H1 (cell line): ENCODE data around the gene ZNF532. TPM values are rescaled to one million over a fixed set of nuclear protein-coding genes. Genes with fewer than 3 reads are reported as not detected.

Experiments
- CTCF ChIA-PET: fragments of 300-600 bp; sonication (Branson Sonifier 250); formaldehyde crosslinking; loops from one replicate; lab custom pipeline; 2021; ENCODE audit not compliant: partially characterized antibody; lab: Charles Lee
- POLR2A ChIA-PET: fragments of 300-600 bp; sonication (Branson Sonifier 250); formaldehyde crosslinking; loops from one replicate; lab custom pipeline; 2021; ENCODE audit warnings: inconsistent platforms; ENCODE audit not compliant: partially characterized antibody; lab: Charles Lee
- DNase-seq, 2 experiments: peaks; one replicate each; pipeline versions ENCODE4 v3.0.0 to v3.0.0-alpha.2; 2010 to 2022; ENCODE audit warnings: low spot score in 2 of 2, low read depth in 1 of 2, mixed read lengths in 1 of 2
- FAIRE-seq: peaks from 2 replicates; lab custom pipeline; 2011; peaks lifted over from hg19 to GRCh38; lab: Jason Lieb, UNC
- H2AFZ ChIP-seq: 2 replicates; pipeline ENCODE4 v1.8.1; 2012; ENCODE audit warnings: low read length, inconsistent platforms
- H2AK5ac ChIP-seq: 2 replicates; pipeline ENCODE4 v1.6.1; 2013; ENCODE audit warnings: low read depth, low read length
- H2BK120ac ChIP-seq: replicated peaks from 2 replicates; pipeline ENCODE3; 2013; ENCODE audit warnings: low read depth, low read length, inconsistent platforms
- H2BK12ac ChIP-seq: 2 replicates; pipeline ENCODE4 v1.6.1; 2013; ENCODE audit warnings: low read depth, low read length
- H2BK15ac ChIP-seq: 2 replicates; pipeline ENCODE4 v1.6.1; 2013; ENCODE audit warnings: low read length
- H2BK20ac ChIP-seq: 2 replicates; pipeline ENCODE4 v1.6.1; 2013; ENCODE audit warnings: low read length
- H2BK5ac ChIP-seq: 2 replicates; pipeline ENCODE4 v1.6.1; 2013; ENCODE audit warnings: low read depth, low read length
- H3K14ac ChIP-seq: 2 replicates; pipeline ENCODE4 v1.6.1; 2013; ENCODE audit warnings: inconsistent platforms; ENCODE audit not compliant: insufficient read length
- H3K18ac ChIP-seq: 2 replicates; pipeline ENCODE4 v1.6.1; 2013; ENCODE audit warnings: low read length; ENCODE audit errors: extremely low read depth
- H3K23ac ChIP-seq: 2 replicates; pipeline ENCODE4 v1.6.1; 2013; ENCODE audit warnings: inconsistent platforms; ENCODE audit not compliant: insufficient read length
- H3K23me2 ChIP-seq: 2 replicates; pipeline ENCODE4 v1.6.1; 2013; ENCODE audit warnings: low read depth, low read length
- H3K27ac ChIP-seq: 2 replicates; pipeline ENCODE4 v1.6.1; 2011; ENCODE audit warnings: low read depth, low read length, inconsistent platforms
- H3K27me3 ChIP-seq, 4 experiments: replicated peaks in 1 of 4; 1 replicate in 1 of 4; 2 replicates in 3 of 4; pipeline versions ENCODE4 v1.6.1 to v1.8.1; 2011 to 2013; ENCODE audit warnings: low read length in 3 of 4, mild to moderate bottlenecking in 3 of 4, inconsistent platforms in 2 of 4, mixed read lengths in 2 of 4, moderate library complexity in 1 of 4; ENCODE audit not compliant: control insufficient read depth in 3 of 4, insufficient read depth in 3 of 4; ENCODE audit errors: extremely low read depth in 1 of 4
- H3K36me3 ChIP-seq, 4 experiments: 2 replicates each; pipeline versions ENCODE4 v1.6.1 to v1.8.1; 2011 to 2013; ENCODE audit warnings: mild to moderate bottlenecking in 4 of 4, low read length in 3 of 4, moderate library complexity in 2 of 4, control low read depth in 1 of 4, inconsistent platforms in 1 of 4; ENCODE audit not compliant: insufficient read depth in 4 of 4, control insufficient read depth in 2 of 4
- H3K4ac ChIP-seq: replicated peaks from 2 replicates; pipeline ENCODE3; 2013; ENCODE audit warnings: low read length, low read depth, mixed read lengths, inconsistent platforms; ENCODE audit not compliant: insufficient read length
- H3K4me1 ChIP-seq, 4 experiments: replicated peaks in 1 of 4; 1 replicate in 1 of 4; 2 replicates in 3 of 4; pipeline versions ENCODE4 v1.6.1 to v1.8.1; 2011 to 2013; ENCODE audit warnings: low read length in 3 of 4, inconsistent platforms in 2 of 4, mixed read lengths in 1 of 4; ENCODE audit not compliant: insufficient read depth in 4 of 4, control insufficient read depth in 3 of 4
- H3K4me2 ChIP-seq, 2 experiments: 2 replicates each; pipeline versions ENCODE4 v1.6.1 to v1.8.1; 2011 to 2013; ENCODE audit warnings: low read depth in 2 of 2, low read length in 2 of 2, control low read depth in 1 of 2, inconsistent platforms in 1 of 2, mild to moderate bottlenecking in 1 of 2; ENCODE audit not compliant: insufficient read depth in 1 of 2
- H3K4me3 ChIP-seq, 4 experiments: fragments of 200-600, 300-600 bp in 1 of 4; sonication (generic), shearing (Covaris generic), sonication (Bioruptor Twin) in 1 of 4; 2 replicates each; pipeline versions ENCODE4 v1.5.1 to v1.8.1; 2011 to 2016; ENCODE audit warnings: low read length in 4 of 4, low read depth in 3 of 4, control low read depth in 2 of 4, inconsistent platforms in 2 of 4, mild to moderate bottlenecking in 2 of 4, mixed read lengths in 1 of 4, moderate library complexity in 1 of 4; ENCODE audit not compliant: insufficient read depth in 2 of 4; ENCODE audit errors: extremely low read depth in 1 of 4
- H3K56ac ChIP-seq: replicated peaks from 2 replicates; pipeline ENCODE3; 2013; ENCODE audit warnings: low read depth, mild to moderate bottlenecking, mixed read lengths, low read length, inconsistent platforms; ENCODE audit not compliant: insufficient read length
- H3K79me1 ChIP-seq: 2 replicates; pipeline ENCODE4 v1.6.1; 2013; ENCODE audit warnings: low read depth, low read length, control low read depth
- H3K79me2 ChIP-seq, 2 experiments: 2 replicates each; pipeline versions ENCODE4 v1.6.1 to v1.8.1; 2012 to 2013; ENCODE audit warnings: low read length in 2 of 2, mild to moderate bottlenecking in 2 of 2, inconsistent platforms in 1 of 2; ENCODE audit not compliant: insufficient read depth in 2 of 2, control insufficient read depth in 1 of 2
- H3K9ac ChIP-seq, 4 experiments: replicated peaks in 1 of 4; 1 replicate in 1 of 4; 2 replicates in 3 of 4; pipeline versions ENCODE4 v1.6.1 to v1.8.1; 2011 to 2013; ENCODE audit warnings: low read depth in 3 of 4, low read length in 3 of 4, control low read depth in 2 of 4, mild to moderate bottlenecking in 2 of 4, moderate library complexity in 2 of 4, inconsistent platforms in 1 of 4; ENCODE audit errors: extremely low read depth in 1 of 4
- H3K9me3 ChIP-seq, 2 experiments: 2 replicates each; pipeline versions ENCODE4 v1.6.1 to v1.8.1; 2012 to 2013; ENCODE audit warnings: mild to moderate bottlenecking in 2 of 2, moderate library complexity in 2 of 2, control low read depth in 1 of 2, inconsistent platforms in 1 of 2, low read depth in 1 of 2, low read length in 1 of 2, mixed read lengths in 1 of 2; ENCODE audit not compliant: insufficient read depth in 2 of 2
- H4K20me1 ChIP-seq, 2 experiments: replicated peaks in 1 of 2; 2 replicates each; pipeline versions ENCODE3 to v1.8.1; 2011 to 2013; ENCODE audit warnings: inconsistent platforms in 2 of 2, low read length in 2 of 2, mild to moderate bottlenecking in 1 of 2; ENCODE audit not compliant: insufficient read depth in 2 of 2, control insufficient read depth in 1 of 2
- H4K5ac ChIP-seq: 2 replicates; pipeline ENCODE4 v1.6.1; 2013; ENCODE audit warnings: low read length, low read depth, mixed read lengths, inconsistent platforms; ENCODE audit not compliant: insufficient read length
- H4K8ac ChIP-seq: 2 replicates; pipeline ENCODE4 v1.8.0; 2013; ENCODE audit warnings: mild to moderate bottlenecking, moderate library complexity, low read length, inconsistent platforms; ENCODE audit not compliant: insufficient read depth; ENCODE audit errors: extremely low read depth
- H4K91ac ChIP-seq: replicated peaks from 2 replicates; pipeline ENCODE3; 2013; ENCODE audit warnings: low read length, mixed read lengths, inconsistent platforms; ENCODE audit not compliant: insufficient read length
- JUN ChIP-seq: IDR thresholded peaks from 2 replicates; pipeline ENCODE4 v1.6.1; 2011; ENCODE audit warnings: low read depth, mild to moderate bottlenecking, improper control_type of control experiment, low read length
- RNF2 ChIP-seq: fragments of 200-900, 300-1000 bp; sonication (generic); IDR thresholded peaks from 2 replicates; pipeline ENCODE4 v1.7.1; 2016; ENCODE audit warnings: borderline replicate concordance, low read depth, mild to moderate bottlenecking, antibody characterized with exemption, low read length; ENCODE audit not compliant: poor library complexity, severe bottlenecking; ENCODE audit errors: missing control alignments
- SP1 ChIP-seq: IDR thresholded peaks from 2 replicates; pipeline ENCODE4 v1.6.1; 2011; ENCODE audit warnings: low read depth, low read length
- SP2 ChIP-seq: IDR thresholded peaks from 2 replicates; pipeline ENCODE4 v1.6.1; 2012; ENCODE audit warnings: mild to moderate bottlenecking, low read length, inconsistent platforms
- SP4 ChIP-seq: IDR thresholded peaks from 2 replicates; pipeline ENCODE4 v1.6.1; 2012; ENCODE audit warnings: low read length, inconsistent platforms
- TAF1 ChIP-seq: IDR thresholded peaks from 2 replicates; pipeline ENCODE4 v1.6.1; 2011; ENCODE audit warnings: mild to moderate bottlenecking, low read depth, low read length
- TAF7 ChIP-seq: optimal IDR thresholded peaks from 2 replicates; pipeline ENCODE3; 2011; ENCODE audit warnings: low read depth, mild to moderate bottlenecking, inconsistent platforms, low read length, moderate library complexity, borderline replicate concordance
- TCF12 ChIP-seq: IDR thresholded peaks from 2 replicates; pipeline ENCODE4 v1.6.1; 2011; ENCODE audit warnings: low read depth, mild to moderate bottlenecking, low read length
- WGBS, 2 experiments: shearing (Covaris generic) in 1 of 2; methylation state at CpG; one replicate each; pipeline versions ENCODE4 v1.1.6 to v1.1.7; 2013 to 2015; ENCODE audit warnings: low lambda C conversion rate in 2 of 2, mixed read lengths in 2 of 2, inconsistent platforms in 1 of 2, low coverage in 1 of 2, missing lambda C conversion rate in 1 of 2; ENCODE audit not compliant: insufficient replicate concordance in 2 of 2, insufficient coverage in 1 of 2, insufficient read length in 1 of 2; ENCODE audit errors: extremely low coverage in 1 of 2, missing lambda C conversion rate in 1 of 2; 5-methylcytosine and 5-hydroxymethylcytosine counted together
- polyA plus RNA-seq, 7 experiments: library from polyadenylated mRNA; depleted of rRNA in 3 of 7; stranded (reverse) in 5 of 7; unstranded in 2 of 7; fragments of >200 nt in 5 of 7; fragments of 200-250 nt in 2 of 7; gene quantifications; 1 replicate in 5 of 7; 2 replicates in 1 of 7; 4 replicates in 1 of 7; pipeline versions ENCODE4 v1.2.1 to v1.2.3, GENCODE V29; 2011 to 2013; ENCODE audit warnings: missing spikeins in 2 of 7, mixed read lengths in 2 of 7
- total RNA-seq: library from RNA; stranded (reverse); fragmentation: NEBNext Ultra II Directional; extraction: Animal tissue kit (Norgen Biotek cat#: 25700); gene quantifications from 2 replicates; pipeline ENCODE4 v1.2.1, GENCODE V29; 2021
- TF ChIP-seq, protein P1 (sequence below), 3 experiments: IDR thresholded peaks; 1 replicate in 2 of 3; 2 replicates in 1 of 3; pipeline versions ENCODE4 v1.5.1 to v1.6.1; 2011; ENCODE audit warnings: low read length in 3 of 3, mild to moderate bottlenecking in 3 of 3, inconsistent platforms in 2 of 3, low read depth in 1 of 3, moderate library complexity in 1 of 3; ENCODE audit not compliant: insufficient read depth in 1 of 3; ENCODE audit errors: control extremely low read depth in 1 of 3

ZNF532 gene
- total and polyA plus RNA-seq, 2 of the 8 experiments (the other 6 are each of a cell fraction or from before 2014, with no cell fraction given): 143 to 240 TPM

DNA sequence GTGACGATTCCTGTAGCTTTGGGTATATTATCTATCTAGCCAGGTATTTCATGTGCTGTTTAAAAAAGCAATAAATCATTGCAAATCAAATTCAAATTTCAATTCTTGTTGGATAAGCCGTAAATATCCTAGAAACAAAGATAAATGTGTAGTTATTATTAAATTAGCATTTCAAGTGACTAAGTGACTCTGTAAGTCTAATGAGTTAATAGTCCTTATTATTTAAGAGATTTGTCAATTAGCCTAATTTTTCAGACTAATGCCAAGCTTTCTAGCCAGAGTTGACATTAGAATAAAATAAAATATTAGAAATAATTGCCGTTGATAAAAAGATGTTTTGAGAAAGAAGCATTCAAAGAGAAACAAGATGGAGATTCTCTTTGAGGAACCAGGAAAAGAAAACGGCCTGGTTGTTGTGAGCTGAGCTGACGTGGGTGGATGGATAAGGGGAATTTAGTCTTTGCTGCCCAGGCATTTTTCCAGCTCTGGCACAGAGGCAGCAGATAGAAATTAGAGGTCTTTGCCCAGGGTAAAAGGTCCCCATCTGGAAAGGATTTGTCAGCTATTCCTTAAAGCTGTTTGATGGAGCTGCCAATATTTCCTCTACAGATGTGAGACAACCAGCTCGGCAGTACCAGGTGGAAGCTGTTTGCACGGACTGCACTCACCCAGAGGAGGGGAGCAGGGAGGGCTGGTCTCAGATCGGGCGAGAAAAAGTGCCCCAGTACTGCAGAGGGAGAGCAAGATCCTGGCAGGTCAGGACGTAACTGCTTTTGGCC, 157.7 kb downstream of the ZNF532 start:
- Histone ChIP-seq H3K4ac (no peak overlapping the region), H3K14ac (no peak overlapping the region), H2BK12ac (no peak overlapping the region), H2BK120ac (no peak overlapping the region), H4K8ac (no peak overlapping the region), H3K23me2 (no peaks in the 10 kb centered on the region), H3K4me2 (no peak overlapping the region), H2BK20ac (no peak overlapping the region), H3K9me3 (peaks cover 0 to 6% of the 10 kb centered on the region in 2 experiments; a peak in 1 of 4 replicates), H2AK5ac (no peak overlapping the region), H3K56ac (no peak overlapping the region), H3K27ac (no peak overlapping the region), H3K23ac (no peak overlapping the region), H3K4me3 (no peak overlapping the region), H3K79me1 (no peaks in the 10 kb centered on the region), H3K9ac (no peak overlapping the region), H2BK5ac (no peak overlapping the region), H4K5ac (no peak overlapping the region), H2AFZ (no peak overlapping the region), H3K27me3 (no peaks in the 10 kb centered on the region), H2BK15ac (no peak overlapping the region), H3K18ac (no peak overlapping the region), H3K4me1 (no peaks in the 10 kb centered on the region; a peak in 1 of 7 replicates), H4K20me1 (no peaks in the 10 kb centered on the region), H4K91ac (no peak overlapping the region), H3K36me3 (no peaks in the 10 kb centered on the region), H3K79me2 (no peaks in the 10 kb centered on the region)
- DNase-seq: no peak
- WGBS, 2 experiments: 83% methylated on average over 10 of the region's 10 CpGs; no CpG with 5 or more reads in 1 of the 2 experiments
- CTCF ChIA-PET: interaction anchor here (1.4 to 2.4 kb wide), 2 partner anchors 33 to 46 kb away, joined by 3 to 7 read pairs; no protein-coding TSS in a partner anchor
- FAIRE-seq: no peak
- POLR2A ChIA-PET: interaction anchor here (0.8 to 1.1 kb wide), 2 partner anchors 16 to 146 kb away, joined by 3 read pairs; no protein-coding TSS in a partner anchor
- TF ChIP-seq RNF2 (no peak), TAF1 (no peak), SP2 (no peak), JUN (no peak), TCF12 (no peak), TAF7 (no peak), SP1 (no peak), SP4 (no peak)
- TF ChIP-seq, protein P1, sequence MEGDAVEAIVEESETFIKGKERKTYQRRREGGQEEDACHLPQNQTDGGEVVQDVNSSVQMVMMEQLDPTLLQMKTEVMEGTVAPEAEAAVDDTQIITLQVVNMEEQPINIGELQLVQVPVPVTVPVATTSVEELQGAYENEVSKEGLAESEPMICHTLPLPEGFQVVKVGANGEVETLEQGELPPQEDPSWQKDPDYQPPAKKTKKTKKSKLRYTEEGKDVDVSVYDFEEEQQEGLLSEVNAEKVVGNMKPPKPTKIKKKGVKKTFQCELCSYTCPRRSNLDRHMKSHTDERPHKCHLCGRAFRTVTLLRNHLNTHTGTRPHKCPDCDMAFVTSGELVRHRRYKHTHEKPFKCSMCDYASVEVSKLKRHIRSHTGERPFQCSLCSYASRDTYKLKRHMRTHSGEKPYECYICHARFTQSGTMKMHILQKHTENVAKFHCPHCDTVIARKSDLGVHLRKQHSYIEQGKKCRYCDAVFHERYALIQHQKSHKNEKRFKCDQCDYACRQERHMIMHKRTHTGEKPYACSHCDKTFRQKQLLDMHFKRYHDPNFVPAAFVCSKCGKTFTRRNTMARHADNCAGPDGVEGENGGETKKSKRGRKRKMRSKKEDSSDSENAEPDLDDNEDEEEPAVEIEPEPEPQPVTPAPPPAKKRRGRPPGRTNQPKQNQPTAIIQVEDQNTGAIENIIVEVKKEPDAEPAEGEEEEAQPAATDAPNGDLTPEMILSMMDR (IDR thresholded peaks at IDR 0.05; ENCODE audit: control extremely low read depth in 1 of 3, insufficient read depth in 1 of 3, low read depth in 1 of 3, low read length in 3 of 3): no peak
